K562 (cell line): ENCODE measurements around the gene S100A6. TPM values are rescaled to one million over a fixed set of nuclear protein-coding genes. Genes with fewer than 3 reads are reported as not detected.

ENCODE experiments used
- CBX3 ChIP-seq, 2 experiments: IDR thresholded peaks; 1 replicate in 1 of 2; 2 replicates in 1 of 2; pipeline ENCODE4 v1.6.1; 2012; ENCODE audit warnings: inconsistent platforms in 2 of 2, low read length in 2 of 2, borderline replicate concordance in 1 of 2, control low read depth in 1 of 2
- CHAMP1 ChIP-seq: fragments of 450-650 bp; IDR thresholded peaks from 2 replicates; pipeline ENCODE4 v1.6.1; 2016; ENCODE audit warnings: mild to moderate bottlenecking
- E2F8 ChIP-seq: fragments of 450-650 bp; IDR thresholded peaks from 2 replicates; pipeline ENCODE4 v1.7.1; 2018; ENCODE audit warnings: mild to moderate bottlenecking, low read depth; ENCODE audit not compliant: partially characterized antibody
- HEY1 ChIP-seq: fragments of 250-450 bp; sonication (Bioruptor Pico); IDR thresholded peaks from 2 replicates; pipeline ENCODE4 v1.5.0; 2020; ENCODE audit warnings: mild to moderate bottlenecking, moderate library complexity, borderline replicate concordance
- HMG20B ChIP-seq: fragments of 250-450 bp; sonication (Bioruptor Pico); IDR thresholded peaks from 2 replicates; pipeline ENCODE4 v1.5.0; 2021; ENCODE audit warnings: mild to moderate bottlenecking
- PCBP2 ChIP-seq: fragments of 200-400 bp; formaldehyde crosslinking; IDR thresholded peaks from 2 replicates; pipeline ENCODE4 v1.6.1; 2018; ENCODE audit warnings: low read length, low read depth, mild to moderate bottlenecking, moderate library complexity; ENCODE audit not compliant: poor library complexity, severe bottlenecking
- POLR2H ChIP-seq: IDR thresholded peaks from 2 replicates; pipeline ENCODE4 v1.6.1; 2016; ENCODE audit warnings: missing genetic modification characterization, low read depth, mild to moderate bottlenecking, control low read depth, missing compliant biosample characterization, moderate library complexity
- PRMT5 ChIP-seq: sonication (generic); formaldehyde crosslinking; IDR thresholded peaks from 2 replicates; pipeline ENCODE4 v1.5.0; 2020; ENCODE audit warnings: missing genetic modification reagents
- SMARCE1 ChIP-seq: fragments of 450-650 bp; IDR thresholded peaks from 2 replicates; pipeline ENCODE4 v1.7.1; 2016; ENCODE audit warnings: mild to moderate bottlenecking
- TEAD1 ChIP-seq, 2 experiments: fragments of 450-650 bp in 1 of 2; sonication (generic) in 1 of 2; formaldehyde crosslinking; IDR thresholded peaks; 2 replicates each; pipeline versions ENCODE4 v1.4.0 to v1.8.0; 2020 to 2022; ENCODE audit warnings: mild to moderate bottlenecking in 2 of 2, missing genetic modification reagents in 1 of 2
- TRIM24 ChIP-seq, 2 experiments: fragments of 450-650 bp; IDR thresholded peaks; 2 replicates each; pipeline ENCODE4 v1.6.1; 2016
- TRIM25 ChIP-seq: fragments of 450-650 bp; IDR thresholded peaks from 2 replicates; pipeline ENCODE4 v1.7.0; 2016; ENCODE audit warnings: borderline replicate concordance
- ZBTB49 ChIP-seq: sonication (generic); formaldehyde crosslinking; IDR thresholded peaks from 2 replicates; pipeline ENCODE4 v1.8.0; 2022; ENCODE audit warnings: missing genetic modification reagents, mild to moderate bottlenecking, borderline replicate concordance
- ZFPM2 ChIP-seq: fragments of 250-450 bp; sonication (Bioruptor Pico); IDR thresholded peaks from 2 replicates; pipeline ENCODE4 v1.5.1; 2022; ENCODE audit warnings: mild to moderate bottlenecking
- ZNF511 ChIP-seq: sonication (generic); formaldehyde crosslinking; IDR thresholded peaks from 2 replicates; pipeline ENCODE4 v1.8.0; 2022; ENCODE audit warnings: mild to moderate bottlenecking, missing genetic modification reagents
- ZNF766 ChIP-seq: fragments of 200-800 bp; sonication (Bioruptor generic); conservative IDR thresholded peaks from 2 replicates; pipeline ENCODE4 v1.6.1; 2016; ENCODE audit warnings: missing genetic modification characterization, missing compliant biosample characterization
- polyA plus RNA-seq, 8 experiments: library from polyadenylated mRNA; depleted of rRNA in 4 of 8; stranded (reverse) in 5 of 8; unstranded in 3 of 8; fragments of >200 nt; fragmentation: Nextera tagmentation in 2 of 8; fragmentation: Illumina TruSeq in 1 of 8; extraction: Ambion mirVana in 2 of 8; extraction: Trizol in 1 of 8; gene quantifications; 2 replicates each; pipeline versions ENCODE4 v1.2.1 to v1.2.3, GENCODE V29; 2011 to 2014; ENCODE audit warnings: inconsistent platforms in 1 of 8, missing spikeins in 1 of 8
- total RNA-seq, 7 experiments: library from RNA; depleted of rRNA in 6 of 7; stranded (reverse); fragments of >200 nt in 6 of 7; fragmentation: Illumina TruSeq in 2 of 7; extraction: Trizol in 2 of 7; gene quantifications; 2 replicates each; pipeline versions ENCODE4 v1.2.1 to v1.2.3, GENCODE V29; 2011 to 2021; ENCODE audit warnings: low replicate concordance in 1 of 7

S100A6 gene
- total and polyA plus RNA-seq, 9 of the 15 experiments (the other 6 are each of a cell fraction or from before 2014, with no cell fraction given) = 9.8 to 66.5 (median 23.2) TPM

GRCh38 chr1:153532769-153533599 is 2.8 kb downstream of the S100A6 start (continued):
- TF ChIP-seq SMARCE1 (no peak), CBX3 (IDR thresholded peaks at IDR 0.05; ENCODE audit: borderline replicate concordance in 1 of 2, low read length in 2 of 2) (0 out of 3 replicates have a peak, but pooled peaks of 1 of the 2 experiments have one; percentile 28), ZFPM2 (no peak), CHAMP1 (no peak), ZBTB49 (no peak), POLR2H (tag) (no peak), PCBP2 (no peak), HEY1 (no peak), HMG20B (CRISPR knock-in tag) (no peak), TRIM25 (no peak), PRMT5 (CRISPR knock-in tag) (no peak), ZNF766 (CRISPR knock-in tag) (no peak), E2F8 (peak; percentile 35), TEAD1 (CRISPR knock-in tag; IDR thresholded peaks at IDR 0.05) (no peak), TRIM24 (IDR thresholded peaks at IDR 0.05) (no peak), ZNF511 (CRISPR knock-in tag) (no peak)
